ENCODE data around the gene MAML3.
A peak's percentile ranks its signal among the peaks of the same experiment; 100 is the strongest.

The MAML3 gene

DNA sequence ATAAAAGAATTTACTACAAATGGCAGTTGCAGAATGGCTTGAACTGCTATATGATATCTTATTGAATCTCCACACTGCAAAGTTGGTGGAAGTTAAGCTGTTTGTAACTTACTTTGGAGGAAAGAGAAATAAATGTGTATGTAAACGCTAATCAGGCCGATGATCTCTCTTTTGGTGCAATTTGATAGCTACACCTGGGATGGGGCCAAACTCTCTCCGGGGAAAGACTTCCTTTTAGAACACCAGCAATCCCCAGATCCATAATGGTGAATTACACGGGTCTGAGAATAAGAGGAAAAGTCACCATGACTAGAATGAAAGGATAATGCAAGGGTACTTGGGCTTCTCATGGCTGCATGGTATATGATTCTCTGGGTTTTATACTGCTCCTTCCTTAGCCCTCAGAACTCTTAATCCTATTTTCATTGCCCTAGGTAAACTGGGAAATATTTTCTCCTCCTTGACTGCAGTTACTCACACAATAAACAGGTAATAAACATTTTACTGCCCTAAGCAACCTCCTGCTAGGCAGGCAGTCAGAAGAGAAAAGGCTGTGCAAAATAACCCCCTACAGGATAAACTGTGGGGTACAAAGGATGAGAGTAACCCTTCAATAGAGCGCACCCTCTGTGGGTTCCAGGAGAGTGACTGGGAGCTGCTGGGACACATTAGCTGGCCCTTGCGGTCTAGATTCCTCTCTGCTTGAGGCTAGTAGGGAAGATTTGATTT lies 379.1 kb downstream of the MAML3 start:
- DNase-seq = no peak

DNA sequence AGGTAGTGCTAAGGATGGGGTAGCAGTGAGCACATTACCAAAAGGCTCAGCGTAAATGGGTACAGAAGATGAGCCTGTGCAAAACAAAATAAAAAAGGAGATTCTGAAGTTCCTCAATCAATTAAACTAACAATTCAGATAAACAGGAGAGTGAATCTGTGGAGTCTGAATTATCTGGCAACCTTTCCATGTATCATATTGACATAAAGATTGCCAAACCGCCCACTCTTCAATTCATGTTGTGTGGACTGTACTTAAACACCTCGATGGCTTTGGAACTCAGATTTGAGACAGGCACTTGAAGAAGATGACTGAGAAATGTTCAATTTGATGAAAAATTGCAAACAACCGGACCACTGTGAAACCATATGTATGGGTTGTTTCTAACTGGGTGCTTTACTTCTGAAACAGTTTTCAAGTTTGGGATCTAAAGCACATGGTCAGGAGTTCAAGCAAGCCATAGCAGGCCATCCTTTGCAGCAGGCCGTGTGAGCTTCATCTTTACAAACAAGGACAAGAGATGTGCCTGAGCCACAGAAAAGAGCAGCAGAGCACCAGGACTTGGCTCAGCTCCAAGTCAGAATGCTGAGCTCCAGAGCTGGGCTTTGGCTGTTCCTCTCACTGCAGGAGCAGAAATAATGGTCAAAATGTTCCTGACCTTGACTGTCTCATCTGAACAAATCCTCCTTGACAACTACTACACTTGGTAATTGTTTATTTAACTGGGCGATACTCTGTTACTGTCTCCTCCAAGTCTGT lies 380.2 kb downstream of the MAML3 start:
- no peak for DNase-seq

GRCh38 chr4:139770361-139770760 lies 383.6 kb downstream of the MAML3 start:
- no peak for DNase-seq

- no peak for DNase-seq
These were observed 384.6 kb downstream of the MAML3 start for GRCh38 chr4:139769364-139769763.

GRCh38 chr4:139768896-139769295 lies 385.1 kb downstream of the MAML3 start:
- no peak for DNase-seq

- DNase-seq = no peak
These were observed 385.6 kb downstream of the MAML3 start for GRCh38 chr4:139768366-139768765.

DNA sequence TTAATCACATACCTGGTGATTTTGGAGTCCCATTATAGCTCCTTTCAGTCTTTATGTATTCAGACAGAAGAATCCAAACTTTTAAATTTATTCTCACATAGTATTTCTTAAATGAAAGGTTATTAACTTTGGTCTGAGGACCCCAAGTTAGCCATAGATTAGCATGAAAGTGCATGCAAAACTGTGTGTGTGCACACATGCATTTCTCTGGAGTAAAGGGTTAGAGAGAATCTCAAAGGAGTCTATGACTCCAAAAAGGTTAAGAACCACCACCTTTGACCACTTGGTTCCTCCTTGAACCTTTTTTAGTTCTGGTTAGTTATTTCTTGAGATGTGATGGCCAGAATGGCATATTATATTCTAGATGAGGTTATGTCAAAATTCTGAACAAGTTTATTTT lies 386.4 kb downstream of the MAML3 start:
- no peak for DNase-seq

DNA sequence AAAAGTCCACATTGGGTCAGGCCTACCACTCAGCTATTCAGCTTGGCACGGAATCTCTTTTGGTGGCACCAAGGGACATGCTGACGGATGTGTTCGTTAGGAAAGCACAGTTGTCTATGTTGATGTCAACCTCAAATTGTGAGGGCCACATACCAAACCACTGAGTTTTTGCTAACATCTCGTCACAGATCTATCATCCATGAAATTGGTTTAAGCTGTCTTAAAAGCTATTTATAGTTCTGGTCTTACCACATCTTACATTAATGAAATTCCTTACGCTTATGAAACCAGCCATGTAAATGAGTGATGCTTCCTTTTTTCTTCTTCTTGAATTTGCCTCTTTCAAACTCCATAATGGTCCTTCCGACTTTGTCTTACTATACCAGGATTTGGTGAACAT lies 386.8 kb downstream of the MAML3 start:
- peak; percentile 93 for DNase-seq

DNA sequence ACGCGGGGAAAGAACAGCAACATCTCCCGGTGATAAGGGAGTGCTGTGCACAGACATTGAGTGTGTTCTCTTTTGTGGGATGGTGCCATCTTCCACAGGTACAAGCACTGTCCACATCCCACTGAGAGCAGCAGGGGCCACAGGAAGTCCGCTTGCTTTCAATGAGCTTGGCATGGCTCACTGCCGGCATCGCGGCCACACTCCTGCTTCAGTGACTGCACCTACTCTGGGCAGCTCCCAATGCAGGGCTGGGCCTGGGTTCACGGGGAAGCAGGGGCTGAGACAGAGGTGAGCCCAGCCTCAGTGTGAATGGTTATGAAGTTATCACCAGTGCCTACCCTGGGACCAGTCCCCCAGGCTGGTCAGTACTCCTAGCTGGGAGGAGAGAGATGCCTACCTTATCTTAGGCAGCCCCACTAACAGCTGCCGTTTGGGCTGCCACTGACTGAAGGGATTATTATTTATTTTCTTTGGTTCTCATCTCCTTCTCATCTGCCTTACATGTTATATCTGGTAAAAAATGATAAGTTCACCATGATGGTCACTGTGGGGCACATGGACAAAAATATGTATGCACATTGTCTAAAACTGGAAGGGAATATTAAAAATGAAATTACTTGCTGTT lies 389.2 kb downstream of the MAML3 start:
- no peak for DNase-seq

DNA sequence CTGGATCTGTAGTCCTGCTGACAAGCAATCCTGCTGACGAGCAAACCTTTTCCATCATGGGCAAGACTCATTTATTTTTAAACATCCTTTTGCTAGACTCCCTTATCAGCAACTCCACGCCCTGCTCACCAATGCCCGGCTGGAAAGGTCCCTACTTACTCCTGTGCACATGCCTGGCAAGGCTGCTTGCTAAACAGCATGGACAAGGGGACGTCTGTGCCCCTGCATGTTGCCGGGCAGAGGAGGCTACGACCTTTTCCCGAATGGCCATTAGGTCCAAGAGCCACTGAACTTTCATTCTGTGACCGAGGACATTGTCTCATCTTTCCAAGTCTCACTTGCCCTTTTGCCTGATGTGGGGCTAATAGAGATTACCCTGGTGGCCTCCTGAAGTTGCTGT lies 389.8 kb downstream of the MAML3 start:
- DNase-seq = no peak

- DNase-seq = no peak
These were observed 390.3 kb downstream of the MAML3 start for GRCh38 chr4:139763672-139764071.

DNA sequence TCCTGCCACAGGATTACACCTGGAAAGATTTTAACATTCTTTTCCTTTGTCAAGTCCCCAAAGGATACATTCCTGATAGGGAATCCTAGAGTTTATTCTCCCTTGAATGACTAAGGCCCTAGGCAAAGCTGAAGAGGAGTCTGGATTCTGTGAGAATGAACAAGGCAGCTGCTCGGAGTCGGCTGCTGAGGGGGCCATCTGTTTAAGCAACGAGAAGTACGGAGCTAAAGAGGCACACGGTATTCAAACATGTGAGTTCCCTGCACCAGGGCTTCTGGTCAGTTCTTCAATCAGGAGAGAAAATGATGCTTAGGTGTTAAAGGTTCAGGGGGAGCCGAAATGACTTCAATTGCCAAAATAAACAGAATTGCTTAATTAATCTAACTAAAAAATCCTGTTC lies 390.8 kb downstream of the MAML3 start:
- no peak for DNase-seq

- no peak for DNase-seq
These were observed 391.3 kb downstream of the MAML3 start for GRCh38 chr4:139762720-139763119.

DNA sequence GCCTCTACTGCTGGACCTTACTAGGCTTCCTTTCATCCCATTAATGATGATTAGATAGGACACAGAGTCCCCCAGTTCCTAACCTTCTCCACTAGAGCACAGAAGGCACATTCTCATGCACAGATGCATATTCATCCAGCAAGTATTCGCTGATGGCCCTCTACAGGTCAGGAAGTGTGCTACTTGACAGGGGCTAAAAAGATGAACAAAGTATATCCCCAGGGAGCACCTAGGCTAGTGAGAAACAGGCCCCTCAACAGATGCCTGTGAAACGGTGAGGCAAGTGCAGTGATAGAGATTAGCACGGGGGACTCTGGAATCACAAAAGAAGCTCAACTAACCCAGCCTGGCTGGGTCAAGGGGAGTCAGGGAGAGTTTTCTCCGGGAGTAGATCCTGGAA lies 392.5 kb downstream of the MAML3 start:
- peak; percentile 51 for DNase-seq

GRCh38 chr4:139760567-139760966 lies 393.4 kb downstream of the MAML3 start:
- no peak for DNase-seq

DNA sequence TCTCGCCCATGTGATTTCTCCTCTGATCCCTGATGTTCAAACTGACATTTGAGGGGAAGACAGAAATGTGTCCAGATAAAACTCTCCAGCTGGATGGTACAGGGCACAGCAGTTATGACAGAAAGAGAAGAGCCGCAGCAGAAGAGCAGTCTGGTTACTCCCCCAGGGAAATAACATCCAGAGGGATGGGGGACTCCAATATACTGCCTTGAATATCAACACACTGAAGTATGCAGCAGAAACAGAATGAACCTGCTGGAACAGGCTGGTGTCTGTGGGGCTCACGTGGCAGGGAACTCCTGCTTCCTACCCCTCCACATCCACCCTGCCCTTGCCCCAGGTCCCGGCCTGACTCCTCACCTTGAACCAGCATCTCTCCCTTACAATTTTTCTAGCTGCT lies 394.9 kb downstream of the MAML3 start:
- no peak for DNase-seq

DNA sequence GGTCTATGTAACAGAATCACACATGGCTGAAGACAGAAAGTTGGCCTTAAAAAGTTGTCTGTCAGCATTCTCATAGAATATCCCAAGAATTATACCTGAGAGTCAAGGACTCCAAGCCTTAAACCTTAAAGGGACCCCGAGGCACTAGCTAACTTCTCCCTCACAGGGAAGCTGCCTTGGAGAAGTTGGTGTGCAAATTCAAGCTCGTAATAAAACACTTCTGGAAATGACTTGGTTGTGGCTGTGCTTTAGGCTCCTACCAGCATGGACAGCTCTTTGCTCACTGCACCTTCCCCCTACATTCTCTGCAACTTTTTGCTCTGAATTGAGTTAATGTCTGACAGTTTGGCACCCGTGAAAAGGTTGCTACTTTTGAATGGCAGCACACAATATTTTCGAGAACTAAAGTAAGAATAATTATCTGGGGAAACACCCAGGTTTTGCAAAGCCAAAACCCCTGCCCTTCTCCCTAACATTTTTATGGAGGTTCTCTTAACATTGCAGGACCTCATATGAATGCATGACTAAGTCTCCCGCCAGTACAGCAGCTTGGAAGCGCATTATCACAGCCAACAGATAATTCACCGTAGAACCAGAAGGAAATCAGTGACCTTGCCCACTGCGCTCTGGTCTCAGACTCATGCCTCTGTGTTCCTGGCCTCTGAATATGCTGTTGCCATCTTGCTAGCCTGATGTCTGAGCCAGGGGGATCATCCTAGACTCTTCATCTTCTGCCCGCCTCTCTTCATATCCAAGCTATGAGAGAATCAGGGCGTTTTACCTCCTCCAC lies 397.4 kb downstream of the MAML3 start:
- DNase-seq = no peak

- DNase-seq = no peak
These were observed 399.0 kb downstream of the MAML3 start for GRCh38 chr4:139754938-139755337.

DNA sequence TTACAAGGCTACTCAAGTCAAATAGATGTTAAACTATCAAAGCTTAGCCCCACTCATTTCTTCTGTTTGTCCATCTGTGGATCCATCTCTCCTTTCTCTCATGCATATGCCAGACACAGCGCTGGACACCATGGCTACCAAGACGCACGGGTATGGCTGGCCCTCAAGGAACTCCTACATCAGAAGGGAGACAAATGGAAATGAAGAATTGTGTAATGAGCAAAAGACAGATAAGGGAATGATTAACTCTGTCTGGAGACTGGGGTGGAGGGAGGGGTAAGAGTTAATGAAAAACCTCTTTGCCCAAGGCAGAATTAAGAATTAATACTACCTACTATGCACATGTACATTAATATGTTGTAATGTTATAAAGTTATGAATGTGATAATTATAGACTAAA lies 400.3 kb downstream of the MAML3 start:
- no peak for DNase-seq

DNA sequence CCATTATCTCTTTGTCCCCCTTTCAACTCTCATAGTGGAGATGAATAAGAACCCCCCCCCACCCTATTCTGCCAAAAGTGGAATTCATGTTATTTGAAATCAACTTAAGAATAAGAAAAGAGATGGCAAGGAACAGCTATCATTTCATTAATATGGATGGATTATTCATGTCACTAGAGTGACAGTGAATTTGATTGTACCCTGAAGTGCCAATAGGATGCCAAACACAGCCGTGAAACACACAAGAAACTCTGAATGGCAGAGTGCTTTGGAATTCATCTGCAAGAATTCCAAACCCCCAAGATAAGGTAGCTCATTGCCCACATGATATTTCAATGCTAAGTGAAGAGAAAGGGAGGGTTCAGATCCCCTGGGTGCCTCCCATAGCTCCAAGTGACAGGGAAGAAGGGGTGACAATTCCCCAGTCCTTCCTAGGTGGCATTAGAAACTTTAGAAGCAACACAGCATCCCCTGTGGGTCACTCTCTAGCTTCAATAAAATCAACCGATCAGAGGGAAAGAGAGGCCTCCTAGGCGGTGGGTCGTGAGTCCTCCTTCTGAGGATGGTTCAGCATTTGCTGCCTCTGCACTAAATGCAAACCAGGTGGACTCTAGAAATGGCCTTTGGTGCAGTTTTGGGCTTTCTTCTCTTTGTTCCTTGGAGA lies 404.0 kb downstream of the MAML3 start:
- DNase-seq = no peak

- no peak for DNase-seq
These were observed 404.6 kb downstream of the MAML3 start for GRCh38 chr4:139749338-139749737.

DNA sequence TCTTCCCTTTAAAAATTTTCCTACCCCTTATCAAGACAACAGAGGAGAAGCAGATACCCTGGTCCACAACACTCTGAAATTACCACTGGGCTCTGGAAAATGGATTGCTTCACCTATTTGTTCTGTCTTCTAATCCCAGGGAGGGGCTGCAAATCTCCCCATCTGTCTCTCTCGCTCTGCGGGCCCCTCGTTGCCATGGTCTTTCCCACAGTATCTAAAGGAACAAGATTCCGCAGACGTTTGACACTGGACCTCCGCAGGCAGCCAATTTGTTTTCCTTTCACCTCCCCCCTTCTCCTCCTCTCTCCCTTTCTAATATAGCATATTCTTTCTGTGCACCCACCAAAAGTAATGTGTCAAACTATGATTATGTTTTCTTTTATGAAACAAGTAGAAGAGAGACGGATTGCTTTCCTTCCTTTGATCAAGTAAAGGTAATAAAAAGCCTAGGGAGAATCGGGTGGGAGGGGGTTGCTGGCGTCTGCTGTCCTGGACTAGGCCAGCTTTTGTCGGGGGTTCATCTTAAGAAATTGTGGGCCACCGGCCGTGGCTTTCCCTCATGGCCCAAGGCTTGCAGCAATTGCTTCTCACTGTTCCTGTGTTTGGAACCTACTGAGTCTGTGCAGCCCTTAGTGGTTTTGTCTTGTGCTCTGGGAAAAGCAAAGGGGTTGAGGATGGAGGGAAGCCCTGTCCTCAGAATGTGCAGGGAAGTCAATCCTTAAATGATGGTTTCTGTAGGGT lies 407.4 kb downstream of the MAML3 start:
- DNase-seq = no peak
